ENCODE measurements around the gene SLC5A5. TPM values are rescaled to one million over a fixed set of nuclear protein-coding genes. Genes with fewer than 3 reads are reported as not detected.

The SLC5A5 gene
- total and polyA plus RNA-seq, 2 of the 4 experiments (the other 2 are of a cell fraction): not detected

DNA sequence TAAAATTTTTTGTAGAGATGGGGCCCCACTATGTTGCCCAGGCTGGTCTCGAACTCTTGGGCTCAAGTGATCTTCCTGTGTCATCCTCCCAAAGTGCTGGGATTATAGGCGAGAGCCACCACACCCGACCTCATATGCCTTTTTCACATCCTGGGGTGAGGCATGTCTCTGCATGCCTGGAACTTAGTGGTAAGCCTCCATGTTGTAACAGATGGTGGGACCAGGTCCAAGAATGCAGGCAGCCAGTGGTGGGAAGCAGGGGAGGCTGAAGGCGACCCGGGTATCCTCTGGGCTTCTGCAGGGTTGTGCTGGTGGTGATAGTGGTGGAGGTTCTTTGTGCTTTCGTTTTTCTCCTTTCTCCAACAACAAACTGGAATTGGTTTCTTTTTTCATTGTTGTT is 31.0 kb downstream of the SLC5A5 start:
- Histone ChIP-seq H3K4me2 (ENCODE audit: low read depth, low read length) (no peak overlapping the region), H4K8ac (ENCODE audit: low read depth in 2 of 2, low read length in 2 of 2) (peak overlapping the region in 1 of 2 experiments; percentile 60; a peak in 2 of 4 replicates), H3K4ac (ENCODE audit: low read depth, low read length) (no peak overlapping the region), H4K20me1 (ENCODE audit: insufficient read depth, low read length) (no peaks in the 10 kb centered on the region), H2BK15ac (ENCODE audit: low read depth, low read length) (no peak overlapping the region), H3K9me1 (ENCODE audit: insufficient read depth, low read length) (no peaks in the 10 kb centered on the region), H3K4me3 (ENCODE audit: insufficient read depth, low read depth, low read length) (no peak overlapping the region), H2BK20ac (ENCODE audit: low read depth, low read length) (no peak overlapping the region), H4K91ac (ENCODE audit: insufficient read depth, low read depth, low read length) (no peak overlapping the region), H2BK5ac (ENCODE audit: low read depth, low read length, poor library complexity, severe bottlenecking) (no peak overlapping the region), H4K5ac (ENCODE audit: low read depth, low read length) (no peak overlapping the region; the same call in 1 of the 2 replicates), H3K56ac (ENCODE audit: extremely low read depth, insufficient read depth, low read length) (no peak overlapping the region), H3K27me3 (ENCODE audit: control insufficient read depth, insufficient read depth, low read length) (peaks cover 7% of the 10 kb centered on the region; the same call in 1 of the 2 replicates), H3K18ac (ENCODE audit: low read depth, low read length) (peak overlapping the region; percentile 67; the same call in 1 of the 2 replicates), H3K9ac (ENCODE audit: low read depth, low read length) (no peak overlapping the region), H3K27ac (ENCODE audit: insufficient read depth, low read length) (no peak overlapping the region), H2AK9ac (replicated peaks; ENCODE audit: low read depth, low read length, poor library complexity) (peak overlapping the region; percentile 82), H2AFZ (replicated peaks; ENCODE audit: low read length, poor library complexity) (peak overlapping the region; percentile 74), H3K4me1 (ENCODE audit: control insufficient read depth, insufficient read depth, low read length) (no peaks in the 10 kb centered on the region), H3K14ac (replicated peaks; ENCODE audit: low read depth, low read length) (no peak overlapping the region), H3K79me1 (ENCODE audit: low read depth in 1 of 2, low read length in 2 of 2) (no peaks in the 10 kb centered on the region), H3K23ac (ENCODE audit: low read depth, low read length) (no peak overlapping the region), H3K36me3 (ENCODE audit: control insufficient read depth, insufficient read depth, low read length) (no peaks in the 10 kb centered on the region), H3K9me3 (ENCODE audit: control insufficient read depth, insufficient read depth, low read length) (no peaks in the 10 kb centered on the region), H2BK120ac (ENCODE audit: low read depth, low read length) (no peak overlapping the region), H2AK5ac (ENCODE audit: low read depth, low read length) (no peak overlapping the region)
- BruUV-seq (replicated peaks): no TSS peak
- ChIA-PET POLR2A (ENCODE audit: unreplicated experiment) (no interaction called here), CTCF (no interaction called here)
- peak; percentile 53 for ATAC-seq (ENCODE audit: low read depth)
- intact Hi-C loops (cut with micrococcal nuclease) (no loop called here), in situ Hi-C loops (cut with MboI; ENCODE audit: low sequenced_read_pairs) (no loop called here), dilution Hi-C loops (cut with HindIII; ENCODE audit: low sequenced_read_pairs, unreplicated experiment) (no loop called here)
- TF ChIP-seq MXI1 (IDR thresholded peaks at IDR 0.05; ENCODE audit: borderline replicate concordance, low read depth, low read length) (no peak), CEBPB (IDR thresholded peaks at IDR 0.05; ENCODE audit: low read depth, low read length) (no peak), CHD1 (IDR thresholded peaks at IDR 0.05; ENCODE audit: low read depth, low read length) (no peak), FOS (IDR thresholded peaks at IDR 0.05; ENCODE audit: low read depth, low read length) (no peak)
- TF ChIP-seq, protein P1, sequence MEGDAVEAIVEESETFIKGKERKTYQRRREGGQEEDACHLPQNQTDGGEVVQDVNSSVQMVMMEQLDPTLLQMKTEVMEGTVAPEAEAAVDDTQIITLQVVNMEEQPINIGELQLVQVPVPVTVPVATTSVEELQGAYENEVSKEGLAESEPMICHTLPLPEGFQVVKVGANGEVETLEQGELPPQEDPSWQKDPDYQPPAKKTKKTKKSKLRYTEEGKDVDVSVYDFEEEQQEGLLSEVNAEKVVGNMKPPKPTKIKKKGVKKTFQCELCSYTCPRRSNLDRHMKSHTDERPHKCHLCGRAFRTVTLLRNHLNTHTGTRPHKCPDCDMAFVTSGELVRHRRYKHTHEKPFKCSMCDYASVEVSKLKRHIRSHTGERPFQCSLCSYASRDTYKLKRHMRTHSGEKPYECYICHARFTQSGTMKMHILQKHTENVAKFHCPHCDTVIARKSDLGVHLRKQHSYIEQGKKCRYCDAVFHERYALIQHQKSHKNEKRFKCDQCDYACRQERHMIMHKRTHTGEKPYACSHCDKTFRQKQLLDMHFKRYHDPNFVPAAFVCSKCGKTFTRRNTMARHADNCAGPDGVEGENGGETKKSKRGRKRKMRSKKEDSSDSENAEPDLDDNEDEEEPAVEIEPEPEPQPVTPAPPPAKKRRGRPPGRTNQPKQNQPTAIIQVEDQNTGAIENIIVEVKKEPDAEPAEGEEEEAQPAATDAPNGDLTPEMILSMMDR (conservative IDR thresholded peaks at IDR 0.05; ENCODE audit: low read depth, low read length): no peak
- TF ChIP-seq, protein P2, sequence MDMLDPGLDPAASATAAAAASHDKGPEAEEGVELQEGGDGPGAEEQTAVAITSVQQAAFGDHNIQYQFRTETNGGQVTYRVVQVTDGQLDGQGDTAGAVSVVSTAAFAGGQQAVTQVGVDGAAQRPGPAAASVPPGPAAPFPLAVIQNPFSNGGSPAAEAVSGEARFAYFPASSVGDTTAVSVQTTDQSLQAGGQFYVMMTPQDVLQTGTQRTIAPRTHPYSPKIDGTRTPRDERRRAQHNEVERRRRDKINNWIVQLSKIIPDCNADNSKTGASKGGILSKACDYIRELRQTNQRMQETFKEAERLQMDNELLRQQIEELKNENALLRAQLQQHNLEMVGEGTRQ (IDR thresholded peaks at IDR 0.05; ENCODE audit: low read depth, low read length): no peak
- no CpG with 5 or more reads among the region's 6 CpGs for WGBS, 2 experiments (ENCODE audit: extremely low coverage in 2 of 2, insufficient read length in 1 of 2)
- peak; percentile 50 for DNase-seq
